Activated CD8-positive, alpha-beta memory T cell treated with anti-CD3 and anti-CD28 coated beads, Interleukin-2, amount 10 ng/mL, durations not matched to agents 7 days and 5 days (primary cell): ENCODE measurements around the gene TUBGCP6. TPM values are rescaled to one million over a fixed set of nuclear protein-coding genes. Genes with fewer than 3 reads are reported as not detected.

Experiments used
- ATAC-seq: fragments of 150-1000 bp; cut with Tn5 transposase; one replicate; pipeline ENCODE4 v1.10.0; 2021; ENCODE audit warnings: moderate library complexity
- CTCF ChIA-PET: fragments of 350-600 bp; sonication (Branson Sonifier 250); formaldehyde crosslinking; loops from one replicate; lab custom pipeline; 2021; ENCODE audit warnings: antibody characterized with exemption; lab: Charles Lee
- DNase-seq: peaks from one replicate; pipeline ENCODE4 v3.0.0-alpha.2; 2020
- H3K27ac Mint-ChIP-seq: one replicate; pipeline ENCODE4 v1.8.0; 2021; ENCODE audit warnings: mild to moderate bottlenecking, mixed read lengths
- H3K27me3 Mint-ChIP-seq: one replicate; pipeline ENCODE4 v1.8.0; 2021; ENCODE audit warnings: mixed read lengths
- H3K36me3 Mint-ChIP-seq: one replicate; pipeline ENCODE4 v1.8.0; 2021; ENCODE audit warnings: mild to moderate bottlenecking, mixed read lengths
- H3K4me1 Mint-ChIP-seq: one replicate; pipeline ENCODE4 v1.8.0; 2021; ENCODE audit warnings: mixed read lengths
- H3K4me3 Mint-ChIP-seq: one replicate; pipeline ENCODE4 v1.8.0; 2021; ENCODE audit warnings: mild to moderate bottlenecking, moderate library complexity, mixed read lengths
- H3K9me3 Mint-ChIP-seq: one replicate; pipeline ENCODE4 v1.8.0; 2022; ENCODE audit warnings: low read depth, mixed read lengths
- total RNA-seq, 2 experiments: library from RNA; stranded (reverse); gene quantifications; one replicate each; pipeline ENCODE4 v1.2.3, GENCODE V29; 2021

Gene TUBGCP6
- total RNA-seq, 2 experiments from 2014 or later = 60.9 to 72.0 TPM

DNA sequence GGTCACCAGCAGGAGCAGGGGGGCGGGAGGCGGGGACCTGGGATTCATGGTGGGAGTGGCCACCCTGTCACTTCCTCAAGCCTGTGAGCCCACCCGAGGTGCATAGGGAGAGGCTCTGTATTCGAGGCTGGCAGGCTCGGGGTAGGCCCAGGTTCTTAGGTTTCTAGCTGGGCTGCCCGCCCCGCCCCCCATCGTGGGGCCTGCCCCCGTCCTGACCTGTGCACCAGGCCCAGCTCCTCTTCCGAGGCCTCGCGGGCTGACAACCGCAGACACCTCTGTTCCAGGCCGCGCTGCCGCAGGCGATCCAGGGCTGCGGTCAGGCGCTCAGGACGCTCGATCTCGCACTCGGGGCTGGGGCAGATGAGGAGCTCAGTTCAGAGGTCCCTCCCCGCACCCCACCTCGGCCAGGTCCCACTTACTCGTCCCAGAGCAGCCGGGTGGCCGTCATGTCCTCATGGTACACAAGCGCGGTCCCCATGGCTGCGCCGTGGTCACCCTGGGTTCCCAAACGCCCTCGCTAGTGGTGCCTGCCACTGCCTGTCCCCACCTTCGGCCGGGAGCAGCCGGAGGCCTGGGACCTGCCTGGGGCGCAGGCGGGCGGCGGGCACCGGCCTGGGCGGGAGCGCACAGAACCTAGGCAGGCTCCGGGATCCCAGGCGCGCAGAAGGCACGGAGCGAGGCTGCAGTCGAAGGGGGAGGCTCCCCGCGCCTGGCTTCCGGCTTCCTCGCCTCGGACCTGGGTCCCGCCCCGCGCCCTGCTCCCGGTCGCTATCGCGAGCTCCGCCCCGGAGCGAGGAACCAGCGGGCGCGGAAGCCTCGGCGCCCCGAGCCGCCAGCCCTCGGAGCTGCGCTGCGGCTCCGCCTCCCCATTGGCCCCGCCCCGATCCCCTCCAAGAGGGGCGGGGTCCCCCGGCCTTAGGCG lies 6.0 kb upstream of the TUBGCP6 start, which contains the start of gene HDAC10:
HDAC10 (minus strand) TSS at position 711 of the 922 bp plus-strand sequence; CDS start at position 478, 233 bp downstream.
- Mint-ChIP-seq H3K27ac (peak within 1 kb of the TSS; percentile 85), H3K27me3 (no peaks in the 10 kb centered on the region), H3K4me1 (peaks cover 27% of the 10 kb centered on the region), H3K36me3 (peaks cover 7% of the 10 kb centered on the region), H3K4me3 (peak within 1 kb of the TSS; percentile 84), H3K9me3 (no peaks in the 10 kb centered on the region)
- ATAC-seq (peak; percentile 88), DNase-seq (peak; percentile 92)
- CTCF ChIA-PET = interaction anchor here (0.7 to 3.7 kb wide), 20 partner anchors 9 to 370 kb away, joined by 3 to 42 read pairs (median 6); partner anchors contain the start of genes DENND6B, MAPK12, SCO2 and SYCE3

DNA sequence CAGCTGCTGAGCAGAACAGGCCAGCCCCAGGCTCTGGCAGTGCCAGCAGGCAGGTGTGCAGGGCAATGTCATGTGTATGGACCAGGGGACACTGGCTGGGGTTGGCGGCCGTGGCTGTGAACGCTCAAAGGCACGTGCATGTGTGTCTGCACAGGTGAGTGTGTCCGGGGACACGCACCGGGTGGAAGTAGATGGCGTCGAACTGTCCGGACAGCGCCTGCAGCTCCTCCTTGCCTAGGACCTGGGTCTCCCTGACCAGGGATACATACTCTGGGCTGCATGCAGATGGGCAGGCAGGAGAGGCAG lies 5.4 kb upstream of the TUBGCP6 start:
- Mint-ChIP-seq H3K4me1 (peaks cover 27% of the 10 kb centered on the region), H3K27me3 (no peaks in the 10 kb centered on the region), H3K9me3 (no peaks in the 10 kb centered on the region), H3K36me3 (peaks cover 7% of the 10 kb centered on the region), H3K27ac (peak overlapping the region; percentile 85), H3K4me3 (peak overlapping the region; percentile 84)
- CTCF ChIA-PET = interaction anchor here (1.3 to 3.7 kb wide), 13 partner anchors 9 to 371 kb away, joined by 4 to 42 read pairs (median 13); partner anchors contain the start of genes DENND6B, MAPK12 and SCO2
- ATAC-seq = no peak
- DNase-seq = no peak

DNA sequence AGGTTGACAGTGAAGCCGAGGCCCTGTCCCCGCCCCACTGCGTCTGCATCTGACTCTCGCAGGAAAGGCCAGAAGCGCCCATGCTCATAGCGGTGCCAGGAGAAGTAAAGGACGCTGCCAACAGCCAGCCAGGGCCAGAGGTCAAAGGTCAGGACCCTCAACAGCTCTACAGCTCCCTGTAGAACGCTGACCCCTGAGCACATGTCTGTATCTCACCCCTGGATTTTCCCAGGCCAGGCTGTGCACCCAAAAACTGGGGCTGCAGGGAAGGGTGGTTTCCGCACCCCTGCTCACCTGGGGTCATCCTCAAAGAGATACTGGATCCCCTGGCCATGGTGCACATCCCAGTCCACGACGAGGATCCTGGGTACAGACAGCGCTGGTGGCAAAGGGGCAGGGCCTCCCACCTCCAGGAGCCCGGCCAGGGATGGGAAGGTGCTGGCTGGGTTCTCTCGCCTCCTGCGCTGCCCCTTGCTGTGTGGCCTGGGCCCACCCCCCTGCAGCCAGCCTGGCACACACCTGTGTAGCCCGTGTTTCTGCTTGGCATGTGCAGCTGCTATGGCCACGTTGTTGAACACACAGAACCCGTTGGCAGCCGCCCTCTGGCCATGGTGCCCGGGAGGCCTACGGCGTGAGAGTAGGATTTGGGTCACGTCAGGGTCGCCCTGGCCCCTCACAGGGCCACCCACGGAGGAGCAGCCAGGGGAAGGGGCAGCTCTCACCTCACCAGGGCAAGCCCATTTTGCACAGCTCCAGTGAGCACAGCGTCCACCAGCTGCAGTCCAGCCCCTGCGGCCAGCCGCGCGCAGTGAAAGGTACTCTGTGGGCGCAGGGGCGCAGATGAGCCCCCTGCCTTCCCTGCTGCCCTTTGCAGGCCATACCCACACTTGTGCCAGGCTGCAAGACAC lies 4.8 kb upstream of the TUBGCP6 start:
- H3K4me1 Mint-ChIP-seq = peaks cover 30% of the 10 kb centered on the region
- H3K9me3 Mint-ChIP-seq = no peaks in the 10 kb centered on the region
- H3K36me3 Mint-ChIP-seq = peaks cover 10% of the 10 kb centered on the region
- peak overlapping the region; percentile 85 for H3K27ac Mint-ChIP-seq
- CTCF ChIA-PET = interaction anchor here (1.6 to 3.3 kb wide), 7 partner anchors 11 to 371 kb away, joined by 5 to 20 read pairs (median 13); partner anchors contain the start of genes DENND6B and SCO2
- DNase-seq (no peak), ATAC-seq (no peak)
- H3K4me3 Mint-ChIP-seq = peak overlapping the region; percentile 84
- H3K27me3 Mint-ChIP-seq = no peaks in the 10 kb centered on the region

DNA sequence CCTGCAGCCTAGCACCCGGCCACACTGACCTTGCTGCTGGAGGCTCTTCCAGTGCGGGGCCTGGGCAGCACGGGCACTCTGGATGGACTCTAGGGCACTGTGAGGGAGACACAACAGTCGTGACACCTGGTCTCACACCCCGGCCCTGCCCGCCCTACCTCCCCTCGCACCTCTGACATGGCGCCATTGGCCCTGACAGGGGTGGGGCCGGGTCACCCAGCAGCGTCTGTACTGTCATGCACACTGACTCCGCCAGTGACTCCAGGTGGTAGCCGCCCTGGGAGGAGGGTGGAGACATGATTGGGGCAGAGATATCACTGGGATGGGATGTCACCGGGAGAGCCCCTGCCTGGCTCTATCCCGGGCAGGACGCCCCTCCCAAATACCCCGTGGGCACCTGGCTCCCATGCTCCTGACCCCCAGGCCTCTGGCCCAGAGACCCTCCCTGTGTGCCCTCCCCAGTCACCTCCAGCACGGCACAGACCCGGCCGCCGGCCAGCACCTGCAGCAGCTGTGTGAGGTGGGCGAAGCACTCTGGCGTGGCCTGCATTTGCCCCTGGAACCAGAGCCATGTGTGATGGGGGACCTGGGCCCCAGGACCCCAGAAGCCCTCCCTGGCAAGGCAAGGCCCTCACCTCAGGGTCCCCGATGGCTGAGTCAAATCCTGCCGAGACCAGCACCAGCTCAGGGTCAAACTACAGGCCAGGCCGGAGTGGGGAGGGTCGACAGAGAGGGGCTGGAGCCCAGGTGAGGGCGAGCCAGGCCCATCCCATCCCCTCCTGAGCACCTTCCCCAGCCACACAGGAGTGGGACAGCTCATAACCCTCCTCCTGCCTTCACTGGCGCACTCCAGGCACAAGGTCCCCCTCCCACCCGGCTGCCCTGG lies 3.6 kb upstream of the TUBGCP6 start:
- H3K4me3 Mint-ChIP-seq = no peak overlapping the region
- DNase-seq (no peak), ATAC-seq (no peak)
- no peaks in the 10 kb centered on the region for H3K9me3 Mint-ChIP-seq
- CTCF ChIA-PET = interaction anchor here (1.2 to 1.6 kb wide), 2 partner anchors 8 to 277 kb away, joined by 3 read pairs; partner anchors contain the start of gene SCO2
- peak overlapping the region; percentile 71 for H3K27ac Mint-ChIP-seq
- peaks cover 10% of the 10 kb centered on the region for H3K36me3 Mint-ChIP-seq
- peaks cover 35% of the 10 kb centered on the region for H3K4me1 Mint-ChIP-seq
- H3K27me3 Mint-ChIP-seq = no peaks in the 10 kb centered on the region

DNA sequence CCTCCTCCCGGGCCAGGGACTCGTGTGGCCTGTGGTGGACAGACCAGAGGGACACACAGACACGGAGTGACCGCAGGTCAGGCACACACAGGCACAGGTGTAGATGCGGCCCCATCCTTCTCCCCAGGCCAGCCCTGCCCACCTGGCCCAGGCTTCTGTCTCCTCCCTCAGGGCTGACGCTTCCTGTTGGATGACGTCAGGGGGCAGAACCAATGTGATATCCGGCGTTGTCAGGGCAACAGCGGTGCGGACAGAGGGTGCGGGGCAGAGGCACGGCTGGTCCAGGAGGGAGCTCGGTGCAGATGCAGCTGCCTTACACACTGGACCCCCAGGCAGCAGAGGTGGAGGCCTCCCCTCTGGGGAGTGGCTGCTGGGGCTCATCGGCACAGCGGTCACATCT lies 2.9 kb upstream of the TUBGCP6 start:
- Mint-ChIP-seq H3K4me3 (no peak overlapping the region), H3K4me1 (peaks cover 37% of the 10 kb centered on the region), H3K9me3 (no peaks in the 10 kb centered on the region), H3K27me3 (no peaks in the 10 kb centered on the region), H3K27ac (peak overlapping the region; percentile 71), H3K36me3 (peaks cover 10% of the 10 kb centered on the region)
- CTCF ChIA-PET = interaction anchor here (1.2 to 1.6 kb wide), 2 partner anchors 8 to 278 kb away, joined by 3 read pairs; partner anchors contain the start of gene SCO2
- DNase-seq = peak; percentile 88
- ATAC-seq = peak; percentile 11

DNA sequence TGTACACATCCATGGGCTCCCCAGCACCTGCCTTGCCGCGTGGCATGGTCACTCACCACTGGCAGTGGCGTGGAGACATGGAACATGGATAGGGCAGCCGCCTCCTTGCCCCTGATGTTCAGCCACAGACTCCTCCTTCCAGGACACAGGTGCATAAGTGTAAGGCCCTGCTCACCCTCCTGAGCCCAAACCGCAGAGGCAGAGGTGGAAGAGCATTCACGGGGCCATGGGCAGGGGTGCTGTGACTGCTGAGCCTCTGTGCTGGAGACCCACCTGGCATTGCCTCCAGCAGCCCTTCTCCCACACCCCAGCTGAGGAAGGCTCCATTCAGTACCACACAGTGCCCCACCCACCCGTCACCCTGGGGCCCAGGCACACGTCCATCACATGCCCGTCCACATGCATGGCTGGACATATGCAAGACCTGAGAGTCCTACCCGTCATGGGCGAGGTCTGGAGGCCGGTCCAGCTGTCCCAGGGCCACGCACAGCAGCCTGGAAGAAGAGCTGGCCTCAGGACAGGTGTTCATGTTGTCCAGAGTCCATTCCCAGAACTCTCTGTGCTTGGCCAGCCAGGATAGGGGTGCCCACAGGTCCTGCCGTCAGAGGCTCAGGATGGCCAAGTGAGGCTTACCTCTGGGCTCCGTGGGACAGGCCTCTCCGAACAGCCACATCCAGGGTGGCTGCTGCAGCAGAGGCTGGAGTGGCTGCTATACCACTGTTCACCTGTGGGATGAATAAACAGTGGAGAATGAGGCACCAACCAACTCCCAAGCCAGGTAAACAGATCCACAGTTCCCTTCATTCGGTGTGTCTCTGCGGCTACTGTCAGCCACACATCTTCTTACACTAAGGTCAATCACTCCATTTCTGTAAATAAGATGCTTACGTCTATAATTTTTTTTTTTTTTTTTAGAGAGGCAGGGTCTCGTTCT lies 1.7 kb upstream of the TUBGCP6 start:
- H3K4me3 Mint-ChIP-seq = peak overlapping the region; percentile 90
- H3K9me3 Mint-ChIP-seq = no peaks in the 10 kb centered on the region
- CTCF ChIA-PET = interaction anchor here (1.6 kb wide), 2 partner anchors 10 to 119 kb away, joined by 3 read pairs; no protein-coding TSS in a partner anchor
- ATAC-seq (no peak), DNase-seq (no peak)
- peaks cover 10% of the 10 kb centered on the region for H3K36me3 Mint-ChIP-seq
- H3K27me3 Mint-ChIP-seq = no peaks in the 10 kb centered on the region
- peaks cover 49% of the 10 kb centered on the region for H3K4me1 Mint-ChIP-seq
- peak overlapping the region; percentile 67 for H3K27ac Mint-ChIP-seq

DNA sequence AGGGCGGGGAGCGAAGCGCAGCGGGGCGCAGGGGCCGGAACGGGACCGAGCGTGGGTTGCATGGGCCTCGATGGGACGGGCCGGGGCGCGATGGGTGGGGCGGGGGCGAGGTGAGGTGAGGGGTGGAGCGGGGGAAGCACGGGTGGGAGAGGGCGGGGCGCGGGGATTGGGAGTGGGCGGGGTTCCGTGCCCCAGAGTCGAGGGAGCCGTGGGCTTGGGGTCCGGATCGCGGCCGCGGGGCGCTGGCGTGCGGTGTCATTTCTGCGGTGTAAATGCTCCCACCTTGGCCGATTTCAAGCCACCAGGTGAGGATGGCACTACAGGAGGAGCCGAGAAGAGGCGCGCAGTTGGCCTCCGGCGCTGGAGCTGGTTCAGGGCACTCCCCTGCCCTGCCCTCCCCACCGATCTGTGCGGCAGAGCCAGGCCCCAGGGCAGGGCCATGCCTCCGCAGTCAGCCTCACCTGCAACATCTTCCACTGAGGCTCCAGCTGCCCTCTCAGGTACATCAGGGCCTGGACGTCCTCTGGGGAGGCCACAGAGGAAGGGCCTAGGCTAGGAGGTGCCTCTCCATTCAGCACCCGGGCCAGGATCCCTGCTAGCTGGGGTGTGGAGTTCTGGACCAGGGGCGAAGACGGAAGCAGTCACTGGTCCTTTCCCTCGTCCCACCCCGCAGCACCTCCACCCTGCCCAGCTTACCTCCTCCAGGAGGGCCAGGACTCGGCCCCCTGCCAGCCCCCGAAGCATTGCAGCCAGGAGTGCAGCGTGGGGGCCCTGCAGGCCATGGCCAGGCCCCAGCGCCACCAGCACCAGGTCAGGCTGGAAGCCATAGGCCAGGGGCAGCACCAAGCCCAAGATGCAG lies 620 bp upstream of the TUBGCP6 start:
- CTCF ChIA-PET = interaction anchor here (1.6 to 3.8 kb wide), 2 partner anchors 96 to 121 kb away, joined by 3 to 22 read pairs; no protein-coding TSS in a partner anchor
- no peaks in the 10 kb centered on the region for H3K27me3 Mint-ChIP-seq
- ATAC-seq = peak; percentile 4
- peaks cover 53% of the 10 kb centered on the region for H3K4me1 Mint-ChIP-seq
- peak overlapping the region; percentile 90 for H3K4me3 Mint-ChIP-seq
- H3K36me3 Mint-ChIP-seq = peaks cover 10% of the 10 kb centered on the region
- H3K27ac Mint-ChIP-seq = peak overlapping the region; percentile 99
- H3K9me3 Mint-ChIP-seq = no peaks in the 10 kb centered on the region
- no peak for DNase-seq

DNA sequence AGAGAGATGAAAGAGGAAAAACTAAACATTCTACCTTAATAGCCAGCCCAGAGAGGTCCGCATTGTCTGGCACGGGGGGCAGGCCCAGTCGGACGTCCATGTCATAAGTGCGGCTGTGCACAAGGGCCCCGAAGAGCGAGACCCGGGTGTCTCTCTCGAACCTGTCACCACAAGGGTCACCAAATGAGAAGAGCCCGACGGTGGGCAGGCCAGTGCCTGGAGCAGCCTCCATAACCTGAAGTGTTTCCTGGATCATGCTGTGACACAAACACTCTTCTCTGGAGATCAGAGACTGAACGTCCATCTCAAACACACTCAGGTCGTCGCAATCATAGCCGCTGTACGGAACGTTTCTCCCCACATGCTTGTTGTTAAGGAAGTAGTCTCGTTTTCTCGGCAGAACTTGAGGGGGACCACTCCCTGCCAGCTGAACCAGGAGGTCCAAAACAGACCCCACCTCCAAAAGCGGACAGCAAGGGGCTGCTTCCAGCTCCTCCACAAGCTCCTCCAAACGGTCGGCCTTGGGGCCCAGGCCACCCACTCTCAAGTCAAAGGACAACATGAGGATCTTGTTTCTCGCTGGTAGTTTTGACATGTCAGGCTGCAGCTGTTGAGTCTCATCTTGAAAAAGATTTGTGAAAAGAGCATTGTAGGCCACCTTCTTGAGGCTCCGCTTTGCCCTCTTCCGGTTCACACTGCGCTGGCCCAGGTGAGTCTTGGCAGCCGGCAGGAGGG lies 971 bp downstream of the TUBGCP6 start:
- CTCF ChIA-PET = interaction anchor here (0.5 to 3.8 kb wide), 17 partner anchors 9 to 329 kb away, joined by 3 to 22 read pairs (median 3); partner anchors contain the start of genes DENND6B and SCO2
- DNase-seq = no peak
- Mint-ChIP-seq H3K9me3 (no peaks in the 10 kb centered on the region), H3K36me3 (peaks cover 14% of the 10 kb centered on the region), H3K27me3 (no peaks in the 10 kb centered on the region), H3K4me3 (peak overlapping the region; percentile 90), H3K4me1 (peaks cover 47% of the 10 kb centered on the region), H3K27ac (peak overlapping the region; percentile 99)
- ATAC-seq = no peak

DNA sequence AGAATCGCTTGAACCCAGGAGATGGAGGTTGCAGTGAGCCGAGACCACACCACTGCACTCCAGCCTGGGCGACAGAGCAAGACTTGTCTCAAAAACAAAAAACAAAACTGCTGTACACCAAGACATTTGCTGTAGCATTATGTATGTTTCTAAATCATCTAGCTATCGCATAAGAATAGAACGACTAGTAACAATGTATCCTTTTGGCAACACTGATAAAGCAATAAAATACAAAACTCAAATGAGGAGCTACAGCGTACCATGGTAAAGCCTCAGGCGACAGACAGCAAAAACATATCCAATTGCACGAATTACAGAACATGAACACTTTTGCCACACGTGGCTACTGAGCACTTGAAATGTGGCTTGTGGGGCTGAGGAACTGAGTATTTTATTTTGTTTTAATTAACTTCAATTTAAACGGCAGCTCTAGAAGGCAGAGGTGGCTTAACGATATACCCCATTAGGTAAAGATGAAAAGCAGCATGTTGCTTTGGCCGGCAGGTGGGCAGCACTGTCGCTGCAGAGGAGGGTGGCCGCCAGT lies 2.3 kb downstream of the TUBGCP6 start:
- Mint-ChIP-seq H3K27ac (peak overlapping the region; percentile 99), H3K27me3 (no peaks in the 10 kb centered on the region), H3K9me3 (no peaks in the 10 kb centered on the region), H3K36me3 (peaks cover 14% of the 10 kb centered on the region), H3K4me3 (peak overlapping the region; percentile 90), H3K4me1 (peaks cover 41% of the 10 kb centered on the region)
- ATAC-seq (no peak), DNase-seq (no peak)
- CTCF ChIA-PET = interaction anchor here (0.7 to 3.8 kb wide), 13 partner anchors 9 to 449 kb away, joined by 3 to 22 read pairs (median 4); partner anchors contain the start of gene HDAC10

DNA sequence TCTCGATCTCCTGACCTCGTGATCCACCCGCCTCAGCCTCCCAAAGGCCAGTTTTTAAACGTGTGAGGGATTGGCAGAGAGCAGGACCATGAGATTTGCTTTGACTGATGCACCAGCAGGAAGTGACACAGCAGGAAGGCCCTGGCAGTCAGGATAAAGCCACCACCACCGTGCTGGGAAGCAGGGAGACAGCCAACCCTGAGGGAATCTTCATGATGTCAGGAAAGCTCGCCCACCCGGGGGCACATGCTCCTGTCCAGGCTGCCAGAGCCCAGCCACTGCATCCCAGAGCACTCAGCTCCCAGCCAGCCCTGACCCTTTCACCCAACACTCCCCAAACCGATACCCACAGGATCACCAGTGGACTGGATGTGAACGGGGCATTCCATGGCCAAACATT lies 6.1 kb downstream of the TUBGCP6 start:
- no peak for DNase-seq
- no peak for ATAC-seq
- Mint-ChIP-seq H3K27me3 (no peaks in the 10 kb centered on the region), H3K27ac (no peak overlapping the region), H3K4me1 (peaks cover 35% of the 10 kb centered on the region), H3K4me3 (no peak overlapping the region), H3K36me3 (peaks cover 22% of the 10 kb centered on the region), H3K9me3 (peaks cover 3% of the 10 kb centered on the region)
- CTCF ChIA-PET = interaction anchor here (1.5 to 3.5 kb wide), 3 partner anchors 13 to 90 kb away, joined by 3 to 13 read pairs (median 5); partner anchors contain the start of gene HDAC10
